22Rv1 (cell line): ENCODE measurements around the gene SOSTDC1.
A peak's percentile ranks its signal among the peaks of the same experiment; 100 is the strongest.

Source experiments
- CTCF ChIP-seq: fragments of 450-650 bp; IDR thresholded peaks from 2 replicates; pipeline ENCODE4 v1.5.1; 2017; ENCODE audit warnings: mild to moderate bottlenecking
- ZFX ChIP-seq: fragments of 450-650 bp; IDR thresholded peaks from 2 replicates; pipeline ENCODE4 v1.6.1; 2017; ENCODE audit warnings: antibody characterized with exemption, borderline replicate concordance

GRCh38 chr7:16471933-16472332, 6.4 kb upstream of the SOSTDC1 start:
- peak; percentile 10; the same call in 1 of the 2 replicates for TF ChIP-seq CTCF
- TF ChIP-seq ZFX: no peak
